ENCODE measurements around the gene PDCD1LG2.

- TF ChIP-seq GATA2 (IDR thresholded peaks at IDR 0.05; ENCODE audit: low read depth, low read length) (no peak), GATA3 (IDR thresholded peaks at IDR 0.05; ENCODE audit: low read depth, low read length) (no peak)
Measured at GRCh38 chr9:5482194-5482593, 28.1 kb upstream of the PDCD1LG2 start.

Data from SH-SY5Y (cell line).